ENCODE data around the gene CENATAC.
A peak's percentile ranks its signal among the peaks of the same experiment; 100 is the strongest.
"Not testable (repeated sequence)": the region's sequence is repeated elsewhere in the genome, so short reads cannot be mapped to it uniquely, and the experiment has no call there.

The CENATAC gene

GRCh38 chr11:119056421-119056999 is 58.6 kb downstream of the CENATAC start:
- Histone ChIP-seq H3K27me3 (replicated peaks in 2 of 5; ENCODE audit: control insufficient read depth in 4 of 5, insufficient read depth in 5 of 5, low read length in 4 of 5) (no peaks in the 10 kb centered on the region), H3K4me1 (ENCODE audit: control extremely low read depth in 1 of 4, control insufficient read depth in 4 of 4, insufficient read depth in 4 of 4, low read length in 3 of 4) (peaks cover 4 to 22% (median 19%) of the 10 kb centered on the region in 4 experiments), H3K36me3 (ENCODE audit: control insufficient read depth in 4 of 4, insufficient read depth in 4 of 4, low read length in 3 of 4) (peaks cover 10 to 42% (median 35%) of the 10 kb centered on the region in 4 experiments), H3K4me3 (ENCODE audit: control insufficient read depth in 1 of 7, extremely low read depth in 1 of 7, insufficient read depth in 4 of 7, low read depth in 2 of 7, low read length in 6 of 7) (peak overlapping the region; percentile 46 to 86 (median 79)), H3K9me3 (ENCODE audit: control extremely low read depth in 1 of 5, control insufficient read depth in 4 of 5, insufficient read depth in 2 of 5, low read depth in 1 of 5, low read length in 4 of 5) (no peaks in the 10 kb centered on the region), H3K27ac (ENCODE audit: insufficient read depth in 1 of 2, low read depth in 1 of 2, low read length in 2 of 2, poor library complexity in 1 of 2, severe bottlenecking in 2 of 2) (peak overlapping the region; percentile 89 to 95)
- ChIA-PET CTCF (interaction anchor here (0.8 to 5.1 kb wide), 17 partner anchors 9 to 144 kb away, joined by 3 to 36 read pairs (median 4); partner anchors contain the start of genes SLC37A4 and VPS11), POLR2A (interaction anchor here (1.0 to 4.9 kb wide), 9 partner anchors 9 to 46 kb away, joined by 3 to 36 read pairs (median 9); partner anchors contain the start of genes DPAGT1, RPS25, TRAPPC4 and VPS11)
- DNase-seq, result peak; percentile 9 to 54 (median 46)
- 0% methylated on average over 30 of the region's 48 CpGs for whole genome bisulfite sequencing (ENCODE audit: insufficient coverage)

- H3K4me1 ChIP-seq (ENCODE audit: control extremely low read depth in 1 of 4, control insufficient read depth in 4 of 4, insufficient read depth in 4 of 4, low read length in 3 of 4), result peaks cover 4 to 22% (median 19%) of the 10 kb centered on the region in 4 experiments
- H3K27ac ChIP-seq (ENCODE audit: insufficient read depth in 1 of 2, low read depth in 1 of 2, low read length in 2 of 2, poor library complexity in 1 of 2, severe bottlenecking in 2 of 2), result peak within 1 kb of the TSS; percentile 89 to 95
- H3K9me3 ChIP-seq (ENCODE audit: control extremely low read depth in 1 of 5, control insufficient read depth in 4 of 5, insufficient read depth in 2 of 5, low read depth in 1 of 5, low read length in 4 of 5), result no peaks in the 10 kb centered on the region
- H3K4me3 ChIP-seq (ENCODE audit: control insufficient read depth in 1 of 7, extremely low read depth in 1 of 7, insufficient read depth in 4 of 7, low read depth in 2 of 7, low read length in 6 of 7), result peak within 1 kb of the TSS; percentile 63 to 92 (median 79)
- peaks cover 10 to 35% (median 29%) of the 10 kb centered on the region in 4 experiments for H3K36me3 ChIP-seq (ENCODE audit: control insufficient read depth in 4 of 4, insufficient read depth in 4 of 4, low read length in 3 of 4)
- H3K27me3 ChIP-seq (replicated peaks in 2 of 5; ENCODE audit: control insufficient read depth in 4 of 5, insufficient read depth in 5 of 5, low read length in 4 of 5), result no peaks in the 10 kb centered on the region
- CTCF ChIA-PET, result interaction anchor here (0.8 to 5.1 kb wide), 11 partner anchors 9 to 139 kb away, joined by 3 to 36 read pairs (median 5); partner anchors contain the start of genes SLC37A4 and VPS11
- under 1% methylated on average over 70 of the region's 79 CpGs for WGBS (ENCODE audit: insufficient coverage)
- POLR2A ChIA-PET, result interaction anchor here (1.0 to 4.9 kb wide), 7 partner anchors 10 to 45 kb away, joined by 3 to 36 read pairs (median 9); partner anchors contain the start of genes DPAGT1, RPS25, TRAPPC4 and VPS11
- peak; percentile 96 to 98 (median 98) for DNase-seq
Observed at GRCh38 chr11:119057000-119057769, 59.2 kb downstream of the CENATAC start, which contains the start of gene HYOU1. Gene HYOU1, minus strand, starts transcription at chr11:119057205. Its CDS starts 1,045 bp downstream, at chr11:119056160.

GRCh38 chr11:119059128-119059527 is 61.2 kb downstream of the CENATAC start:
- Histone ChIP-seq H3K36me3 (ENCODE audit: control insufficient read depth in 4 of 4, insufficient read depth in 4 of 4, low read length in 3 of 4) (peaks cover 3 to 16% (median 12%) of the 10 kb centered on the region in 4 experiments), H3K4me1 (ENCODE audit: control extremely low read depth in 1 of 4, control insufficient read depth in 4 of 4, insufficient read depth in 4 of 4, low read length in 3 of 4) (peaks cover 4 to 22% (median 19%) of the 10 kb centered on the region in 4 experiments)
- not testable (repeated sequence) for DNase-seq; H3K4me3 ChIP-seq (ENCODE audit: control insufficient read depth in 1 of 7, extremely low read depth in 1 of 7, insufficient read depth in 4 of 7, low read depth in 2 of 7, low read length in 6 of 7); H3K27ac ChIP-seq (ENCODE audit: insufficient read depth in 1 of 2, low read depth in 1 of 2, low read length in 2 of 2, poor library complexity in 1 of 2, severe bottlenecking in 2 of 2); H3K9me3 ChIP-seq (ENCODE audit: control extremely low read depth in 1 of 5, control insufficient read depth in 4 of 5, insufficient read depth in 2 of 5, low read depth in 1 of 5, low read length in 4 of 5); H3K27me3 ChIP-seq (replicated peaks in 2 of 5; ENCODE audit: control insufficient read depth in 4 of 5, insufficient read depth in 5 of 5, low read length in 4 of 5)
- POLR2A ChIA-PET, result interaction anchor here (4.9 kb wide), 1 partner anchor 8 kb away, joined by 36 read pairs; the partner anchor contains the start of gene VPS11
- CTCF ChIA-PET, result interaction anchor here (1.3 kb wide), 1 partner anchor 38 kb away, joined by 3 read pairs; no protein-coding TSS in a partner anchor
- 100% methylated on average over 5 of the region's 35 CpGs for WGBS (ENCODE audit: insufficient coverage)

- POLR2A ChIA-PET, result no interaction called here
- peaks cover 2 to 21% (median 14%) of the 10 kb centered on the region in 4 experiments for H3K4me1 ChIP-seq (ENCODE audit: control extremely low read depth in 1 of 4, control insufficient read depth in 4 of 4, insufficient read depth in 4 of 4, low read length in 3 of 4)
- H3K27me3 ChIP-seq (replicated peaks in 2 of 5; ENCODE audit: control insufficient read depth in 4 of 5, insufficient read depth in 5 of 5, low read length in 4 of 5), result no peaks in the 10 kb centered on the region
- no peaks in the 10 kb centered on the region for H3K9me3 ChIP-seq (ENCODE audit: control extremely low read depth in 1 of 5, control insufficient read depth in 4 of 5, insufficient read depth in 2 of 5, low read depth in 1 of 5, low read length in 4 of 5)
- no peak overlapping the region for H3K4me3 ChIP-seq (ENCODE audit: control insufficient read depth in 1 of 7, extremely low read depth in 1 of 7, insufficient read depth in 4 of 7, low read depth in 2 of 7, low read length in 6 of 7)
- no peak overlapping the region for H3K27ac ChIP-seq (ENCODE audit: insufficient read depth in 1 of 2, low read depth in 1 of 2, low read length in 2 of 2, poor library complexity in 1 of 2, severe bottlenecking in 2 of 2)
- peaks cover 0 to 3% (median 0%) of the 10 kb centered on the region in 4 experiments for H3K36me3 ChIP-seq (ENCODE audit: control insufficient read depth in 4 of 4, insufficient read depth in 4 of 4, low read length in 3 of 4)
- CTCF ChIA-PET, result interaction anchor here (1.0 to 1.1 kb wide), 2 partner anchors 34 to 35 kb away, joined by 3 read pairs; a partner anchor contains a TSS
- no peak for DNase-seq
- whole genome bisulfite sequencing (ENCODE audit: insufficient coverage), result 100% methylated on average over 2 of the region's 3 CpGs
Observed at GRCh38 chr11:119061256-119061655, 63.3 kb downstream of the CENATAC start.

- H3K27me3 ChIP-seq (replicated peaks in 2 of 5; ENCODE audit: control insufficient read depth in 4 of 5, insufficient read depth in 5 of 5, low read length in 4 of 5), result no peaks in the 10 kb centered on the region
- POLR2A ChIA-PET, result no interaction called here
- CTCF ChIA-PET, result interaction anchor here (2.1 kb wide), 1 partner anchor 40 kb away, joined by 5 read pairs; no protein-coding TSS in a partner anchor
Observed at GRCh38 chr11:119062779-119063178, 64.8 kb downstream of the CENATAC start.

GRCh38 chr11:119065369-119065768 is 67.4 kb downstream of the CENATAC start:
- Histone ChIP-seq H3K27ac (ENCODE audit: insufficient read depth in 1 of 2, low read depth in 1 of 2, low read length in 2 of 2, poor library complexity in 1 of 2, severe bottlenecking in 2 of 2) (no peak overlapping the region), H3K9me3 (ENCODE audit: control extremely low read depth in 1 of 5, control insufficient read depth in 4 of 5, insufficient read depth in 2 of 5, low read depth in 1 of 5, low read length in 4 of 5) (no peaks in the 10 kb centered on the region), H3K27me3 (replicated peaks in 2 of 5; ENCODE audit: control insufficient read depth in 4 of 5, insufficient read depth in 5 of 5, low read length in 4 of 5) (no peaks in the 10 kb centered on the region), H3K4me1 (ENCODE audit: control extremely low read depth in 1 of 4, control insufficient read depth in 4 of 4, insufficient read depth in 4 of 4, low read length in 3 of 4) (peaks cover 5 to 28% (median 17%) of the 10 kb centered on the region in 4 experiments), H3K4me3 (ENCODE audit: control insufficient read depth in 1 of 7, extremely low read depth in 1 of 7, insufficient read depth in 4 of 7, low read depth in 2 of 7, low read length in 6 of 7) (no peak overlapping the region), H3K36me3 (ENCODE audit: control insufficient read depth in 4 of 4, insufficient read depth in 4 of 4, low read length in 3 of 4) (peaks cover 4 to 14% (median 7%) of the 10 kb centered on the region in 4 experiments)
- 89% methylated on average over 3 of the region's 4 CpGs for WGBS (ENCODE audit: insufficient coverage)
- POLR2A ChIA-PET, result no interaction called here
- DNase-seq, result peak; percentile 43 to 60 (median 55)
- CTCF ChIA-PET, result interaction anchor here (0.8 to 3.9 kb wide), 4 partner anchors 9 to 251 kb away, joined by 3 to 20 read pairs (median 4); partner anchors contain the start of gene HYOU1

More at GRCh38 chr11:119062779-119063178, 64.8 kb downstream of the CENATAC start:
- peaks cover 2 to 25% (median 18%) of the 10 kb centered on the region in 4 experiments for H3K4me1 ChIP-seq (ENCODE audit: control extremely low read depth in 1 of 4, control insufficient read depth in 4 of 4, insufficient read depth in 4 of 4, low read length in 3 of 4)
- DNase-seq, result no peak
- H3K9me3 ChIP-seq (ENCODE audit: control extremely low read depth in 1 of 5, control insufficient read depth in 4 of 5, insufficient read depth in 2 of 5, low read depth in 1 of 5, low read length in 4 of 5), result no peaks in the 10 kb centered on the region
- H3K36me3 ChIP-seq (ENCODE audit: control insufficient read depth in 4 of 4, insufficient read depth in 4 of 4, low read length in 3 of 4), result peaks cover 0 to 3% (median 0%) of the 10 kb centered on the region in 4 experiments
- H3K4me3 ChIP-seq (ENCODE audit: control insufficient read depth in 1 of 7, extremely low read depth in 1 of 7, insufficient read depth in 4 of 7, low read depth in 2 of 7, low read length in 6 of 7), result no peak overlapping the region
- WGBS (ENCODE audit: insufficient coverage), result 100% methylated on average over 2 of the region's 5 CpGs
- no peak overlapping the region for H3K27ac ChIP-seq (ENCODE audit: insufficient read depth in 1 of 2, low read depth in 1 of 2, low read length in 2 of 2, poor library complexity in 1 of 2, severe bottlenecking in 2 of 2)
